SW480 (cell line): ENCODE data around the gene DUSP15.

Source experiments
- DNase-seq: peaks from one replicate; pipeline ENCODE4 v3.0.0-alpha.2; 2016; ENCODE audit warnings: low spot score

Gene DUSP15

GRCh38 chr20:31894980-31895675 lies 24.8 kb upstream of the DUSP15 start:
- peak; percentile 52 for DNase-seq

GRCh38 chr20:31890646-31891045 lies 20.3 kb upstream of the DUSP15 start:
- no peak for DNase-seq

- DNase-seq, result no peak
Observed at GRCh38 chr20:31883829-31884228, 13.5 kb upstream of the DUSP15 start.

- DNase-seq, result no peak
Observed at GRCh38 chr20:31881945-31882344, 11.6 kb upstream of the DUSP15 start.

- peak; percentile 98 for DNase-seq
Observed at GRCh38 chr20:31879143-31879987, 9.0 kb upstream of the DUSP15 start.

GRCh38 chr20:31877684-31878083 lies 7.4 kb upstream of the DUSP15 start:
- DNase-seq, result no peak

GRCh38 chr20:31875671-31876070 lies 5.3 kb upstream of the DUSP15 start:
- no peak for DNase-seq

- DNase-seq, result no peak
Observed at GRCh38 chr20:31872406-31872805, 2.1 kb upstream of the DUSP15 start.

GRCh38 chr20:31871618-31871954 lies 1.3 kb upstream of the DUSP15 start:
- DNase-seq, result no peak

GRCh38 chr20:31870726-31871617 lies 645 bp upstream of the DUSP15 start:
- DNase-seq, result no peak

- no peak for DNase-seq
Observed at GRCh38 chr20:31869673-31869941, 720 bp downstream of the DUSP15 start.

GRCh38 chr20:31868853-31869672 lies 1.3 kb downstream of the DUSP15 start:
- DNase-seq, result no peak

- no peak for DNase-seq
Observed at GRCh38 chr20:31866221-31866620, 4.1 kb downstream of the DUSP15 start.

- DNase-seq, result no peak
Observed at GRCh38 chr20:31864521-31865400, 5.6 kb downstream of the DUSP15 start.

GRCh38 chr20:31863296-31864085 lies 6.8 kb downstream of the DUSP15 start:
- no peak for DNase-seq

GRCh38 chr20:31862506-31862905 lies 7.8 kb downstream of the DUSP15 start:
- DNase-seq, result no peak

- DNase-seq, result no peak
Observed at GRCh38 chr20:31862157-31862470, 8.2 kb downstream of the DUSP15 start.

- DNase-seq, result peak; percentile 77
Observed at GRCh38 chr20:31861385-31862156, 8.8 kb downstream of the DUSP15 start.

- DNase-seq, result peak; percentile 18
Observed at GRCh38 chr20:31861135-31861384, 9.3 kb downstream of the DUSP15 start.
